ENCODE data around the gene UBE2D3. TPM values are rescaled to one million over a fixed set of nuclear protein-coding genes. Genes with fewer than 3 reads are reported as not detected.

UBE2D3 gene
- total and polyA plus RNA-seq, 2 experiments from 2014 or later: 305 to 326 TPM

DNA sequence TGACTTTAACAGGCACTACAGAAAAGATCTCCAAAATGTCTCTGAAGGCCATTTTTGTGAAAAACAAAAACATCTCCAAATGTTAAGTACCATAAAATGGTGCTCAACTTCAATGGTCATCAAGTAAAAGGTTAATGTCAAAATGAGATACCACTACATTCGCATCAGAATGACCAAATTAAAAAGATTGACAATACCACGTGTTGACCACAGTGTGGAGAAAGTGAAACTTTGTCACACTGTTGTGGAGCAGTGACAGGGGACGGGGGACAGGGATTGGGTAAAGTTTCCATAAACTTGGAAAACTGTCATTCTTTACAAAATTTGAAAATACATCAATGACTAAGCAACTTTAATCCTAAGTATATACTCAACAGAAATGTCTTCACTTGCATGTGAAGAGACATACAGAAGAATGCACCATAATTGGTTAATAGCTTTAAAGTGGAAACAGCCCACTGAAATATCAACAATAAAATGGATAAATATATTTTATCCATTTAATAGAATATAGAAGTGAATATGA, 22.3 kb upstream of the UBE2D3 start:
- in situ Hi-C loops (cut with MboI): no loop called here
- TF ChIP-seq EZH2 (IDR thresholded peaks at IDR 0.05; ENCODE audit: insufficient read depth, poor library complexity, severe bottlenecking) (no peak), EZH2phosphoT487 (IDR thresholded peaks at IDR 0.05; ENCODE audit: insufficient read depth, low read depth) (no peak)
- 84 to 85% methylated on average over 3 of the region's 3 CpGs for WGBS, 2 experiments (ENCODE audit: low coverage in 1 of 2, low lambda C conversion rate in 2 of 2, missing lambda C conversion rate in 2 of 2)
- Histone ChIP-seq H3K9me3 (ENCODE audit: low read depth) (no peaks in the 10 kb centered on the region), H3F3A (ENCODE audit: insufficient read depth) (no peaks in the 10 kb centered on the region), H3K9ac (no peak overlapping the region), H3K4me1 (ENCODE audit: insufficient read depth) (no peaks in the 10 kb centered on the region), H3K27me3 (replicated peaks; ENCODE audit: insufficient read depth) (no peaks in the 10 kb centered on the region), H2AFZ (no peak overlapping the region), H3K79me2 (ENCODE audit: insufficient read depth) (no peaks in the 10 kb centered on the region), H3K4me3 (no peak overlapping the region), H3K36me3 (ENCODE audit: low read depth) (no peaks in the 10 kb centered on the region), H4K20me1 (ENCODE audit: insufficient read depth) (no peaks in the 10 kb centered on the region), H3K9me2 (ENCODE audit: insufficient read depth) (no peaks in the 10 kb centered on the region), H3K4me2 (ENCODE audit: unreplicated experiment) (no peak overlapping the region), H3K27ac (no peak overlapping the region)
- no peak for DNase-seq

DNA sequence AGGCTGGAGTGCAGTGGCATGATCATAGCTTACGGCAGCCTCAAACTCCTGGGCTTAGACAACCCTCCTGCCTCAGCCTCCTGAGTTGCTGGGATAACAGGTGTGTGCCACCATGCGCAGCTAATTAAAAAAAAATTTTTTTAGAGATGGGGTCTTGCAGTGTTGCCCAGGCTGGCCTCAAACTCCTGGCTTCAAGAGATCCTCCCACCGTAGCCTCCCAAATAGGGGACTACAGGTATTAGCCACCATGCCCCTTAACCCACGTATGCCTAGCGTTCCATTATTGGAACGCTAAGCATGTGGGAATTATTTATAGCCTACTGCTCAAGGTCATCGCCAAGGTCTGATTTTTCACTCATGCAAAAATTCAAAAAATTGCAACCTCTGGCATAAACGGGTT, 20.3 kb upstream of the UBE2D3 start:
- Histone ChIP-seq H3K9me2 (ENCODE audit: insufficient read depth) (no peaks in the 10 kb centered on the region), H3K4me2 (ENCODE audit: unreplicated experiment) (no peak overlapping the region), H2AFZ (no peak overlapping the region), H3K36me3 (ENCODE audit: low read depth) (no peaks in the 10 kb centered on the region), H3K9me3 (ENCODE audit: low read depth) (no peaks in the 10 kb centered on the region), H3K4me3 (no peak overlapping the region), H3K27me3 (replicated peaks; ENCODE audit: insufficient read depth) (no peaks in the 10 kb centered on the region), H4K20me1 (ENCODE audit: insufficient read depth) (no peaks in the 10 kb centered on the region), H3K79me2 (ENCODE audit: insufficient read depth) (no peaks in the 10 kb centered on the region), H3F3A (ENCODE audit: insufficient read depth) (no peaks in the 10 kb centered on the region), H3K9ac (no peak overlapping the region), H3K27ac (no peak overlapping the region), H3K4me1 (ENCODE audit: insufficient read depth) (peaks cover 8% of the 10 kb centered on the region; the same call in 1 of the 2 replicates)
- in situ Hi-C loops (cut with MboI): no loop called here
- 92 to 94% methylated on average over 8 of the region's 8 CpGs for WGBS, 2 experiments (ENCODE audit: low coverage in 1 of 2, low lambda C conversion rate in 2 of 2, missing lambda C conversion rate in 2 of 2)
- DNase-seq: no peak
- no peak for TF ChIP-seq EZH2phosphoT487 (IDR thresholded peaks at IDR 0.05; ENCODE audit: insufficient read depth, low read depth)
- no peak for TF ChIP-seq EZH2 (IDR thresholded peaks at IDR 0.05; ENCODE audit: insufficient read depth, poor library complexity, severe bottlenecking)

DNA sequence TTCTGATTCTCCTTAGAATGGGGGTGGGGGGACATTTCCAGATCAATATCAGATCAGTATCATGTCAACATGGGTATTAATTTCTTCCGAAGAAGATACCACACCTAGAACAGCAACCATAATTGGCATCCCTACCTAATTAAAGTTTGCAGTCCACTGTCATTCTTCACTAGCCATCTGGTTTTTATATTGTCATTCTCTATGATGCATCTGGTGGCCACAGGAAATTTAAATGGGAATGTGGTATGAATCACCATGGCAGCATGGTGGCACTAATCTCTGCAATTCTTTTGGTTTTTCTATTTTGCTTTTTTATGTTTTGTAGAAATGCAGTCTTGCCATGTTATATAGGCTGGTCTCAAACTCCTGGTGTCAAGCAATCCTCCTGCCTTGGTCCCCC, 16.6 kb upstream of the UBE2D3 start:
- no peak overlapping the region for H3K9ac ChIP-seq
- H3F3A ChIP-seq (ENCODE audit: insufficient read depth): no peaks in the 10 kb centered on the region
- H3K27ac ChIP-seq: no peak overlapping the region
- no peaks in the 10 kb centered on the region for H3K9me2 ChIP-seq (ENCODE audit: insufficient read depth)
- no peak overlapping the region for H3K4me3 ChIP-seq
- in situ Hi-C loops (cut with MboI): no loop called here
- no peaks in the 10 kb centered on the region for H3K79me2 ChIP-seq (ENCODE audit: insufficient read depth)
- whole genome bisulfite sequencing, 2 experiments (ENCODE audit: low coverage in 1 of 2, low lambda C conversion rate in 2 of 2, missing lambda C conversion rate in 2 of 2): 84 to 85% methylated on average over 1 of the region's 1 CpG
- no peaks in the 10 kb centered on the region for H3K9me3 ChIP-seq (ENCODE audit: low read depth)
- no peak for TF ChIP-seq EZH2phosphoT487 (IDR thresholded peaks at IDR 0.05; ENCODE audit: insufficient read depth, low read depth)
- TF ChIP-seq EZH2 (IDR thresholded peaks at IDR 0.05; ENCODE audit: insufficient read depth, poor library complexity, severe bottlenecking): no peak
- H3K36me3 ChIP-seq (ENCODE audit: low read depth): no peaks in the 10 kb centered on the region
- no peak overlapping the region for H3K4me2 ChIP-seq (ENCODE audit: unreplicated experiment)
- DNase-seq: peak; percentile 34
- no peaks in the 10 kb centered on the region for H4K20me1 ChIP-seq (ENCODE audit: insufficient read depth)
- H3K4me1 ChIP-seq (ENCODE audit: insufficient read depth): peaks cover 8% of the 10 kb centered on the region; the same call in 1 of the 2 replicates
- H3K27me3 ChIP-seq (replicated peaks; ENCODE audit: insufficient read depth): no peaks in the 10 kb centered on the region
- no peak overlapping the region for H2AFZ ChIP-seq

DNA sequence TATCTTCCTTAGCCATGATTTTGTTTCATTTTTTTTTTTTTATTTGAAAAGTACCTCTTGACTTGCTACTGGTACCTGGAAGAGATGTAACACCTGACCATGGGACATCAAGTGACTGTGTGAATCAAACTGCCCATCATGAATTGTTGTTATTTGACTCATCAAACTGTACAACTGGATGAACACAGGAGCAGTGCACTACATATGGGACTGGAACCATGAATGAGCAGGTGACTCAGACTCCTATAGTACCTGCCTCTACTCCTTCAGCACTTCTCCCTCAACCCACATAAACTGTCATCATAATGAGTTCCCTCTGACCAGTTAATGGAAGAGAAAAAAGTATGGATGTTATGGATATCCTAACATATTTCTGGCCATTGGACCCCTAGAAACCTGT, 15.9 kb upstream of the UBE2D3 start:
- Histone ChIP-seq H3K4me2 (ENCODE audit: unreplicated experiment) (no peak overlapping the region), H2AFZ (no peak overlapping the region), H3F3A (ENCODE audit: insufficient read depth) (no peaks in the 10 kb centered on the region), H3K9me3 (ENCODE audit: low read depth) (no peaks in the 10 kb centered on the region), H3K36me3 (ENCODE audit: low read depth) (no peaks in the 10 kb centered on the region), H3K79me2 (ENCODE audit: insufficient read depth) (no peaks in the 10 kb centered on the region), H3K4me1 (ENCODE audit: insufficient read depth) (peaks cover 8% of the 10 kb centered on the region; the same call in 1 of the 2 replicates), H3K27ac (no peak overlapping the region), H3K27me3 (replicated peaks; ENCODE audit: insufficient read depth) (no peaks in the 10 kb centered on the region), H3K9me2 (ENCODE audit: insufficient read depth) (no peaks in the 10 kb centered on the region), H4K20me1 (ENCODE audit: insufficient read depth) (no peaks in the 10 kb centered on the region), H3K9ac (no peak overlapping the region), H3K4me3 (no peak overlapping the region)
- TF ChIP-seq EZH2phosphoT487 (IDR thresholded peaks at IDR 0.05; ENCODE audit: insufficient read depth, low read depth): no peak
- TF ChIP-seq EZH2 (IDR thresholded peaks at IDR 0.05; ENCODE audit: insufficient read depth, poor library complexity, severe bottlenecking): no peak
- in situ Hi-C loops (cut with MboI): no loop called here
- no peak for DNase-seq

DNA sequence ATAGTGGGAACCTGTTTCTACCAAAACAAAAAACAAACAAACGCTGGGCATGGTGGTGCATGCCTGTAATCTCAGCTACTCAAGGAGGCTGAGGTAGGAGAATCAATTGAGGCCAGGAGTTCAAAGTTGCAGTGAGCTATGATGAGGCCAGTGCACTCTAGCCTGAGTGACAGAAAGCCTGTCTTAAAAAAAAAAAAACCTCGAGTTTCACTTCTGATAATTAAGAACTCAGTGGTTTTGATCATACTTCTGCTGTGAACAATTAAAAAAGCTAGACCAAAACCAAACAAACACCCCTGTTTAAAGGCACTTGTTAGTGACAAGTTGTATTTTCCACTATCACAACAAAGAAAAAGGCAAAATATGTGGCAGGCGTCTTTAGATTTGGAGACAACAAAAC, 15.0 kb upstream of the UBE2D3 start:
- DNase-seq: no peak
- 98 to 99% methylated on average over 3 of the region's 3 CpGs for WGBS, 2 experiments (ENCODE audit: low coverage in 1 of 2, low lambda C conversion rate in 2 of 2, missing lambda C conversion rate in 2 of 2)
- no peak overlapping the region for H3K9ac ChIP-seq
- H3K9me3 ChIP-seq (ENCODE audit: low read depth): no peaks in the 10 kb centered on the region
- no peak overlapping the region for H3K4me2 ChIP-seq (ENCODE audit: unreplicated experiment)
- no peaks in the 10 kb centered on the region for H4K20me1 ChIP-seq (ENCODE audit: insufficient read depth)
- no peaks in the 10 kb centered on the region for H3K27me3 ChIP-seq (replicated peaks; ENCODE audit: insufficient read depth)
- no peak overlapping the region for H2AFZ ChIP-seq
- in situ Hi-C loops (cut with MboI): no loop called here
- no peaks in the 10 kb centered on the region for H3F3A ChIP-seq (ENCODE audit: insufficient read depth)
- no peaks in the 10 kb centered on the region for H3K36me3 ChIP-seq (ENCODE audit: low read depth)
- no peak for TF ChIP-seq EZH2phosphoT487 (IDR thresholded peaks at IDR 0.05; ENCODE audit: insufficient read depth, low read depth)
- TF ChIP-seq EZH2 (IDR thresholded peaks at IDR 0.05; ENCODE audit: insufficient read depth, poor library complexity, severe bottlenecking): no peak
- no peaks in the 10 kb centered on the region; the same call in 1 of the 2 replicates for H3K79me2 ChIP-seq (ENCODE audit: insufficient read depth)
- no peak overlapping the region for H3K27ac ChIP-seq
- peaks cover 8% of the 10 kb centered on the region; the same call in 1 of the 2 replicates for H3K4me1 ChIP-seq (ENCODE audit: insufficient read depth)
- no peaks in the 10 kb centered on the region for H3K9me2 ChIP-seq (ENCODE audit: insufficient read depth)
- no peak overlapping the region for H3K4me3 ChIP-seq
